H9 (cell line): ENCODE results near the gene DCAF12. TPM values are rescaled to one million over a fixed set of nuclear protein-coding genes. Genes with fewer than 3 reads are reported as not detected.

Source experiments
- DNase-seq: peaks from one replicate; pipeline ENCODE4 v3.0.0-alpha.2; 2017
- H2AFZ ChIP-seq: one replicate; pipeline ENCODE4 v1.6.1; 2013; ENCODE audit warnings: mild to moderate bottlenecking, low read length, control low read depth, moderate library complexity
- H2AK5ac ChIP-seq: 2 replicates; pipeline ENCODE4 v1.6.1; 2013; ENCODE audit warnings: low read length, control low read depth, mixed read lengths; ENCODE audit not compliant: insufficient read length
- H2BK120ac ChIP-seq: one replicate; pipeline ENCODE4 v1.6.1; 2013; ENCODE audit warnings: low read depth, mild to moderate bottlenecking, low read length, control low read depth, inconsistent platforms; ENCODE audit not compliant: poor library complexity, severe bottlenecking
- H2BK12ac ChIP-seq: 2 replicates; pipeline ENCODE4 v1.6.1; 2013; ENCODE audit warnings: low read length, control low read depth, mixed read lengths, low read depth; ENCODE audit not compliant: insufficient read length
- H2BK15ac ChIP-seq: 2 replicates; pipeline ENCODE4 v1.6.1; 2013; ENCODE audit warnings: low read depth, low read length, control low read depth
- H2BK20ac ChIP-seq: one replicate; pipeline ENCODE4 v1.6.1; 2013; ENCODE audit warnings: low read depth, mild to moderate bottlenecking, low read length, control low read depth, inconsistent platforms; ENCODE audit not compliant: poor library complexity, severe bottlenecking
- H2BK5ac ChIP-seq: 2 replicates; pipeline ENCODE4 v1.6.1; 2013; ENCODE audit warnings: low read length, control low read depth, mixed read lengths; ENCODE audit not compliant: insufficient read length
- H3K14ac ChIP-seq: 2 replicates; pipeline ENCODE4 v1.6.1; 2013; ENCODE audit warnings: low read length, control low read depth; ENCODE audit not compliant: insufficient read depth
- H3K18ac ChIP-seq: 2 replicates; pipeline ENCODE4 v1.6.1; 2013; ENCODE audit warnings: low read depth, mild to moderate bottlenecking, mixed read lengths, low read length, control low read depth; ENCODE audit not compliant: insufficient read length
- H3K23ac ChIP-seq: 2 replicates; pipeline ENCODE4 v1.6.1; 2013; ENCODE audit warnings: low read length, control low read depth, mixed read lengths, low read depth; ENCODE audit not compliant: insufficient read length
- H3K23me2 ChIP-seq: 2 replicates; pipeline ENCODE4 v1.6.1; 2013; ENCODE audit warnings: low read depth, mild to moderate bottlenecking, mixed read lengths, low read length, control low read depth; ENCODE audit not compliant: insufficient read length, poor library complexity, severe bottlenecking
- H3K27ac ChIP-seq: 2 replicates; pipeline ENCODE4 v1.5.1; 2013; ENCODE audit warnings: low read length, control low read depth, mixed read lengths, low read depth; ENCODE audit not compliant: insufficient read length
- H3K27me3 ChIP-seq: 2 replicates; pipeline ENCODE4 v1.6.1; 2013; ENCODE audit warnings: low read length, control low read depth, inconsistent platforms; ENCODE audit not compliant: insufficient read depth
- H3K4ac ChIP-seq: 2 replicates; pipeline ENCODE4 v1.6.1; 2013; ENCODE audit warnings: low read depth, mild to moderate bottlenecking, control low read depth, inconsistent platforms, low read length, moderate library complexity
- H3K4me1 ChIP-seq: 2 replicates; pipeline ENCODE4 v1.6.1; 2013; ENCODE audit warnings: low read length, control low read depth, inconsistent platforms; ENCODE audit not compliant: insufficient read depth
- H3K4me2 ChIP-seq: 2 replicates; pipeline ENCODE4 v1.6.1; 2013; ENCODE audit warnings: low read length, control low read depth, mixed read lengths; ENCODE audit not compliant: insufficient read length, insufficient read depth
- H3K56ac ChIP-seq: 2 replicates; pipeline ENCODE4 v1.6.1; 2013; ENCODE audit warnings: low read depth, mild to moderate bottlenecking, mixed read lengths, low read length, control low read depth; ENCODE audit not compliant: insufficient read length
- H3K79me1 ChIP-seq: 2 replicates; pipeline ENCODE4 v1.6.1; 2013; ENCODE audit warnings: low read depth, mild to moderate bottlenecking, moderate library complexity, low read length, control low read depth, inconsistent platforms; ENCODE audit not compliant: insufficient read depth, poor library complexity, severe bottlenecking
- H3K79me2 ChIP-seq: 2 replicates; pipeline ENCODE4 v1.6.1; 2013; ENCODE audit warnings: low read length, control low read depth, inconsistent platforms; ENCODE audit not compliant: insufficient read depth
- H3K9ac ChIP-seq: 2 replicates; pipeline ENCODE4 v1.6.1; 2013; ENCODE audit warnings: low read length, control low read depth, mixed read lengths; ENCODE audit not compliant: insufficient read length; ENCODE audit errors: extremely low read depth
- H3K9me3 ChIP-seq: one replicate; pipeline ENCODE4 v1.6.1; 2013; ENCODE audit warnings: low read depth, low read length, inconsistent platforms; ENCODE audit not compliant: control insufficient read depth
- H3T11ph ChIP-seq: one replicate; pipeline ENCODE4 v1.6.1; 2013; ENCODE audit warnings: mild to moderate bottlenecking, low read length, control low read depth, inconsistent platforms
- H4K20me1 ChIP-seq: one replicate; pipeline ENCODE4 v1.6.1; 2013; ENCODE audit not compliant: control insufficient read depth, insufficient read length, insufficient read depth
- H4K5ac ChIP-seq: 2 replicates; pipeline ENCODE4 v1.6.1; 2013; ENCODE audit warnings: low read depth, mild to moderate bottlenecking, mixed read lengths, low read length, control low read depth; ENCODE audit not compliant: insufficient read length
- H4K8ac ChIP-seq: replicated peaks from 2 replicates; pipeline ENCODE4 v1.6.1; 2013; ENCODE audit warnings: low read length, control low read depth, mixed read lengths, low read depth; ENCODE audit not compliant: insufficient read length
- H4K91ac ChIP-seq: 2 replicates; pipeline ENCODE4 v1.6.1; 2013; ENCODE audit warnings: low read depth, mild to moderate bottlenecking, moderate library complexity, mixed read lengths, low read length, control low read depth; ENCODE audit not compliant: insufficient read length
- H3K27ac Mint-ChIP-seq, 3 experiments: 2 replicates in 2 of 3; 3 replicates in 1 of 3; pipeline ENCODE4 v1.8.0; 2020 to 2021; ENCODE audit warnings: mixed read lengths in 3 of 3, mild to moderate bottlenecking in 1 of 3, moderate library complexity in 1 of 3
- H3K27me3 Mint-ChIP-seq: 2 replicates; pipeline ENCODE4 v1.8.0; 2021; ENCODE audit warnings: low read depth, mild to moderate bottlenecking, moderate library complexity, mixed read lengths
- H3K36me3 Mint-ChIP-seq, 3 experiments: 2 replicates in 2 of 3; 3 replicates in 1 of 3; pipeline ENCODE4 v1.8.0; 2020 to 2021; ENCODE audit warnings: low read depth in 3 of 3, mixed read lengths in 3 of 3; ENCODE audit not compliant: insufficient read depth in 1 of 3
- H3K4me1 Mint-ChIP-seq, 2 experiments: 2 replicates each; pipeline ENCODE4 v1.8.0; 2020; ENCODE audit warnings: mixed read lengths in 2 of 2
- H3K4me3 Mint-ChIP-seq, 2 experiments: 2 replicates in 1 of 2; 3 replicates in 1 of 2; pipeline ENCODE4 v1.8.0; 2020 to 2021; ENCODE audit warnings: mild to moderate bottlenecking in 2 of 2, mixed read lengths in 2 of 2, moderate library complexity in 1 of 2
- H3K9me3 Mint-ChIP-seq, 2 experiments: 2 replicates in 1 of 2; 3 replicates in 1 of 2; pipeline ENCODE4 v1.8.0; 2020; ENCODE audit warnings: mild to moderate bottlenecking in 2 of 2, mixed read lengths in 2 of 2, moderate library complexity in 1 of 2
- WGBS: extraction: QIAGEN DNeasy Blood & Tissue Kit; methylation state at CpG from one replicate; pipeline ENCODE4 v1.1.7; 2013; ENCODE audit warnings: missing lambda C conversion rate, low lambda C conversion rate, mixed read lengths; ENCODE audit not compliant: insufficient read length; ENCODE audit errors: extremely low coverage; 5-methylcytosine and 5-hydroxymethylcytosine counted together
- total RNA-seq: library from RNA; stranded (reverse); gene quantifications from 2 replicates; pipeline ENCODE4 v1.2.1, GENCODE V29; 2021
- TF ChIP-seq, protein P1 (sequence below): fragments of 200-600 bp; sonication (generic); conservative IDR thresholded peaks from 3 replicates; pipeline ENCODE4 v1.8.0; 2021; ENCODE audit warnings: antibody characterized with exemption, mild to moderate bottlenecking

DCAF12 gene
- total RNA-seq, 1 experiment from 2014 or later, result 33.6 TPM

- Histone ChIP-seq H3K23me2 (peaks cover 11% of the 10 kb centered on the region), H2BK5ac (no peak overlapping the region), H3K79me2 (peaks cover 11% of the 10 kb centered on the region; the same call in 1 of the 2 replicates), H3K27me3 (no peaks in the 10 kb centered on the region), H3K79me1 (peaks cover 12% of the 10 kb centered on the region), H2BK20ac (no peak overlapping the region), H3K23ac (no peak overlapping the region), H3K56ac (no peak overlapping the region), H3K4me1 (peaks cover 4% of the 10 kb centered on the region; the same call in 1 of the 2 replicates), H2BK12ac (no peak overlapping the region), H2BK15ac (no peak overlapping the region), H3T11ph (no peak overlapping the region), H4K8ac (no peak overlapping the region), H3K4ac (no peak overlapping the region), H4K91ac (no peak overlapping the region), H4K20me1 (no peaks in the 10 kb centered on the region), H2AFZ (no peak overlapping the region), H4K5ac (no peak overlapping the region), H3K27ac (no peak overlapping the region), H3K4me2 (no peak overlapping the region), H3K9ac (no peak overlapping the region), H3K18ac (no peak overlapping the region), H3K9me3 (no peaks in the 10 kb centered on the region), H2AK5ac (no peak overlapping the region), H3K14ac (no peak overlapping the region), H2BK120ac (no peak overlapping the region)
- H3K27ac Mint-ChIP-seq, result no peak overlapping the region
- H3K4me1 Mint-ChIP-seq, result peaks cover 15 to 25% of the 10 kb centered on the region in 2 experiments
- H3K9me3 Mint-ChIP-seq, result no peaks in the 10 kb centered on the region; a peak in 1 of 5 replicates
- no peak for DNase-seq
- H3K36me3 Mint-ChIP-seq, result peaks cover 20 to 48% (median 39%) of the 10 kb centered on the region in 3 experiments; a peak in 6 of 7 replicates
- TF ChIP-seq, protein P1, sequence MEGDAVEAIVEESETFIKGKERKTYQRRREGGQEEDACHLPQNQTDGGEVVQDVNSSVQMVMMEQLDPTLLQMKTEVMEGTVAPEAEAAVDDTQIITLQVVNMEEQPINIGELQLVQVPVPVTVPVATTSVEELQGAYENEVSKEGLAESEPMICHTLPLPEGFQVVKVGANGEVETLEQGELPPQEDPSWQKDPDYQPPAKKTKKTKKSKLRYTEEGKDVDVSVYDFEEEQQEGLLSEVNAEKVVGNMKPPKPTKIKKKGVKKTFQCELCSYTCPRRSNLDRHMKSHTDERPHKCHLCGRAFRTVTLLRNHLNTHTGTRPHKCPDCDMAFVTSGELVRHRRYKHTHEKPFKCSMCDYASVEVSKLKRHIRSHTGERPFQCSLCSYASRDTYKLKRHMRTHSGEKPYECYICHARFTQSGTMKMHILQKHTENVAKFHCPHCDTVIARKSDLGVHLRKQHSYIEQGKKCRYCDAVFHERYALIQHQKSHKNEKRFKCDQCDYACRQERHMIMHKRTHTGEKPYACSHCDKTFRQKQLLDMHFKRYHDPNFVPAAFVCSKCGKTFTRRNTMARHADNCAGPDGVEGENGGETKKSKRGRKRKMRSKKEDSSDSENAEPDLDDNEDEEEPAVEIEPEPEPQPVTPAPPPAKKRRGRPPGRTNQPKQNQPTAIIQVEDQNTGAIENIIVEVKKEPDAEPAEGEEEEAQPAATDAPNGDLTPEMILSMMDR, result no peak
- WGBS, result no CpG with 5 or more reads among the region's 4 CpGs
- no peaks in the 10 kb centered on the region for H3K27me3 Mint-ChIP-seq
- H3K4me3 Mint-ChIP-seq, result peak overlapping the region in 1 of 2 experiments; percentile 12; a peak in 2 of 5 replicates
Measured at GRCh38 chr9:34124099-34124498, 2.4 kb downstream of the DCAF12 start.
